Gastrocnemius medialis (tissue), 4 donors: Measurements from ENCODE around the gene TTC16.

Experiments
- POLR2A ChIP-seq, 2 donors: fragments of 450-650 bp; IDR thresholded peaks; one replicate each; pipeline ENCODE4 v1.6.1; 2017; ENCODE audit warnings: antibody characterized with exemption in 2 of 2, mild to moderate bottlenecking in 2 of 2, moderate library complexity in 2 of 2
- TF ChIP-seq, protein P1 (sequence below), 5 experiments: fragments of 450-650 bp in 3 of 5; fragments of 200-600 bp in 2 of 5; sonication (generic) in 2 of 5; IDR thresholded peaks in 4 of 5; conservative IDR thresholded peaks in 1 of 5; 1 replicate in 4 of 5; 2 replicates in 1 of 5; pipeline ENCODE4 v1.5.1; 2016 to 2019; ENCODE audit warnings: antibody characterized with exemption in 5 of 5, mild to moderate bottlenecking in 3 of 5, moderate library complexity in 3 of 5

GRCh38 chr9:127714020-127714750 is 1.7 kb upstream of the TTC16 start:
- TF ChIP-seq, protein P1, sequence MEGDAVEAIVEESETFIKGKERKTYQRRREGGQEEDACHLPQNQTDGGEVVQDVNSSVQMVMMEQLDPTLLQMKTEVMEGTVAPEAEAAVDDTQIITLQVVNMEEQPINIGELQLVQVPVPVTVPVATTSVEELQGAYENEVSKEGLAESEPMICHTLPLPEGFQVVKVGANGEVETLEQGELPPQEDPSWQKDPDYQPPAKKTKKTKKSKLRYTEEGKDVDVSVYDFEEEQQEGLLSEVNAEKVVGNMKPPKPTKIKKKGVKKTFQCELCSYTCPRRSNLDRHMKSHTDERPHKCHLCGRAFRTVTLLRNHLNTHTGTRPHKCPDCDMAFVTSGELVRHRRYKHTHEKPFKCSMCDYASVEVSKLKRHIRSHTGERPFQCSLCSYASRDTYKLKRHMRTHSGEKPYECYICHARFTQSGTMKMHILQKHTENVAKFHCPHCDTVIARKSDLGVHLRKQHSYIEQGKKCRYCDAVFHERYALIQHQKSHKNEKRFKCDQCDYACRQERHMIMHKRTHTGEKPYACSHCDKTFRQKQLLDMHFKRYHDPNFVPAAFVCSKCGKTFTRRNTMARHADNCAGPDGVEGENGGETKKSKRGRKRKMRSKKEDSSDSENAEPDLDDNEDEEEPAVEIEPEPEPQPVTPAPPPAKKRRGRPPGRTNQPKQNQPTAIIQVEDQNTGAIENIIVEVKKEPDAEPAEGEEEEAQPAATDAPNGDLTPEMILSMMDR (IDR thresholded peaks at IDR 0.05 in 4 of 5, conservative IDR thresholded peaks at IDR 0.05 in 1 of 5) = no peak
- no peak for TF ChIP-seq POLR2A (IDR thresholded peaks at IDR 0.05)
